Measurements from ENCODE around the gene SCARF2.

GRCh38 chr22:20432244-20432686 lies 5.4 kb downstream of the SCARF2 start:
- TF ChIP-seq CTCF (conservative IDR thresholded peaks at IDR 0.05 in 1 of 2, IDR thresholded peaks at IDR 0.05 in 1 of 2; ENCODE audit: extremely low read depth in 1 of 2, insufficient read depth in 1 of 2, low read depth in 1 of 2, low read length in 2 of 2) (no peak), EZH2 (IDR thresholded peaks at IDR 0.05; ENCODE audit: borderline replicate concordance, low read length) (no peak)
